ENCODE data around the gene SLF1.
"Not testable (repeated sequence)": the region's sequence is repeated elsewhere in the genome, so short reads cannot be mapped to it uniquely, and the experiment has no call there.

SLF1 gene

DNA sequence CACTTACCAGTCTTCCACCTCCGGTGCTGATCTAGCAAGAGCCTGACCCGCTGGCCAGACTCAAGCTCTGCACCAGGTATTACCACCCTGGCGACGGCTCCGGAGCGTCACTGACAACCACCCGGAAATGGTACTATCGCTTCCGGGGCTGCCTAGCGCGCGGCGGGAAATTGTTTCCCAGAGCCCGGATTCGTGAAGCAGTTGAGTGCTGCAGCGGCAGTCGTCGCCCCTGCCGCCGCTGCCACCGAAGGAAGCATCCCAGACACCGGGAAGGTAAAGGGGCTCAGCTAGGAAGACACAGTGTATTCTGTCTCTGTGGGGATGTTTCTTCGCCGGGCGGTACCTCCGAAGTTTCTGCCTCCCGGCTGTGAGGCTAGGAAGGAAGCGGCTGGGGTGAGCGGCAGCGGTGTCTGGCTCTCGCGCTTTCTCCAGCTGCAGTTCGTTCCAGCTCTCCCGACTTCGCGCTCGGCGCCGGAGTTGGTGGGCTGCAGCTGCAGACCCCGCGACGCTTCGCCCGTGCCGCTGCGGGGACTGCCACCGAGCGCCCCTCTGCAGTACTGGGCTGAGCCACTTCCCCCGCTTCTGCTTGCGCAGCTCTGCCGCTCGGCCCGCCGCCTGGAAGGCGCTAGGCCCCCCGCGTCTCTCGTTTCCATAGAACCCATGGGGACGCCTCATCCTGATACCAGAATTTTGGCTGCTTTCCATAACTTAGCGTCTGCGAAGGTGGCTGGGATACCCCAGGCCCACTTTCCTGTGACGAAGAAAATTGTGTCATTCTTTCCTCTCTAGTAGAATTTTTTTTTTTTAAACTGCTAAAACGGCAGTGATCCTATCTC lies at the start of gene SLF1, which contains the start of gene KIAA0825:
Gene SLF1, plus strand, starts transcription at position 177 of the 836 bp plus-strand sequence. CDS start 10,142 bp downstream, outside the sequence.
Gene KIAA0825, minus strand, starts transcription at position 112 of the 836 bp plus-strand sequence. CDS start 81,478 bp downstream, outside the sequence.
- DNase-seq: peak; percentile 75

DNA sequence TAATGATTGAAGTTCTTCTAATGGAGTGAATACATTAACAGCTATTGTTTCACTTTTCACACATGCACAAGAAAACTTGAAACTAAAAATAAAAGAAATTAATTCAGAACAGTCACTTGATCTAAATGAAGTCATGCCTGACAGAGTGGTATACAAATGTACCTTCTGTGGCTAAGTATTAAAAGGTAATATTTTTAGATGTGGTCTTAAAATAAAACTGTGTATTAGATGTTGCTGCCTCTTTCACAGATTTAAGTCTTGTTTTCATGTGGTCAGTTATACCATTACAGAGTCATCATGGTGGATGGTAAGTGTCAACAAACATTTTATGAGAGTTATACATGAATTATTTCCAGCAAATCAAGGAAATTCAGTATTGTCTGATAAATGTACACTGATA lies 47.1 kb upstream of the SLF1 start:
- DNase-seq: no peak

DNA sequence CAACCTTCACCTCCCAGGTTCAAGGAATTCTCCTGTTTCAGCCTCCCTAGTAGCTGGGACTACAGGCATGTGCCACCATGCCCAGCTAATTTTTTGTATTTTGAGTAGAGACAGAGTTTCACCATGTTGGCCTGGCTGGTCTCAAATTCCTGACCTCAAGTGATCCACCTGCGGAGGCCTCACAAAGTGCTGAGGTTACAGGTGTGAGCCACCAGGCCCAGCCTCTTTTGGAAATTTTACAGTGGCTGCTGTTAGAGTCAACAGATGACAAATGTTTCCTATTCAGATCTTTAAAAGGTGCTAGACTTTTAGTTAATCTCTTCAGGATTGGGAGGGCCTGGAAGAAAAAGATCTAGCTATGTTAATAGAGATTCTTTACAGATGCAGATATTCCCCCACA lies 45.1 kb upstream of the SLF1 start:
- DNase-seq: not testable (repeated sequence)

DNA sequence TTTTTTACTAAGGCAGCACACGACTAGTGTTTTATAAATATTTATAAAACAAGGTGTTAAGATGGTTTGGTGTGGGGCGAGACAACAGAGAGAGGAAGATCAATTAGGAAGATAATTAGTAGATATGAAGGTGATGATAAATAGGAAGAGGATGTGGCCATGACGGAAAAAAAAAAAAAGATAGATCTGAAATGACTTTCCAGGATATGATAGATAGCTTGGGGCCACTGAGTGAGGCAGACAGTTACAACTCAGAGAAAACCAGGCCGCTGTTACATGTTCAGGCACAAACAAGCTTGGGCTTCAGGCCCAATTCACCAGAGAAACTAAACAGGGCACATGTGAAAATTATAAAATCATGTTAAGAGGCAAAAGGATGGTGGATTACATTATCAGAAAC lies 43.3 kb upstream of the SLF1 start:
- DNase-seq: no peak

DNA sequence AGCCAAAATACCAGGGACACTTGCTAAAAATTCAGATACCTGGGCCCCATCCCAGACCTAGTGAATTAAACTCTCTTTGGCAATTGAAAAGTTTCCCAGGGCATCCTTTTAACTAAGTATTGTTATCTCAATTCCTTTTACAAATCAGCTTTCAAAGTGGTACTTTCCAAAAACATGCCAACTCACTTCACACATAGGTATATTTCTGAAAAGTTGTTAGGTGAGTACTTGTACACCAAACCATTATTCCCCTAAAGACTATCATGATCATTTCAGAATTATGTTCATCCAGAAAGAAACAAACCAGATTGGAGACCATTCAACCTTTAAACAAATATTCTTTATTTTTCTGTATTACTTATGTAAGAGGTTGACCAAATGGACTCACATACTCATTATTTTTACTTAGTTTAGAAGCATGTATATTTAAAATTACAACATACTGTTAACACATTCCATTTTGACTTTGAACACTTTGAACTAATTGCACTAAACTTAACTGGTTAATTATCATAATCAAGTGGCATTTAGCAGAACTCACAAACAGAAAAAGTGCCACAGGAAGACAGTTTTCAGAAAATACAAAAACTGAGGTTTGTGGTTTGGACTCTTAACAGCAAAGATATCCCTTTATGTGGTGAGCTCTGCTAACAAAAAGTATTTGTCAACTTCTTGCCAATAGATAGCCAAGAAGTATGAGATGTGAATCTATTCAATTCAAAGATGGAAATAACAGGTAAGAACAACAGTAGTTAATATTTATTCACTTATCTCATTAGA lies 40.8 kb upstream of the SLF1 start:
- no peak for DNase-seq

DNA sequence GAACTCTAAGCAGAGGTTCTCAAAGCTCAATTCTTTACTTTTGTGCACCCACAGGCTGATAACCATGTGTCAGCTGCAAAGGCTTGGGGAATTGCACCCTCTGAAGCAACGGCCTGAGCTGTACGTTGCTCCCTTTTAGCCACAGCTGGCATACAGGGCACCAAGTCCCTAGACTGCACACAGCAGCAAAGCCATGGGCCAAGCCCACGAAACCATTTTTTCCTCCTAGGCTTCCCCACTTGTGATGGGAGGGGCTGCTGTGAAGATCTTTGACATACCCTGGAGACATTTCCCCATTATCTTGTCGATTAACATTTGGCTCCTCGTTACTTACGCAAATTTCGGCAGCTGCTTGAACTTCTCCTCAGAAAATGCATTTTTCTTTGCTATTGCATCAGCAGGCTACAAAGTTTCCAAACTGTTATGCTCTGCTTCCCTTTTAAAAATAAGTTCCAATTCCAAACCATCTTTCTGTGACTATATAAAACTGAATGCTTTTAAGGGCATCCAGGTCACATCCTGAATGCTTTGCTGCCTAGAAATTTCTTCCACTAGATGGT lies 23.1 kb upstream of the SLF1 start:
- no peak for DNase-seq

DNA sequence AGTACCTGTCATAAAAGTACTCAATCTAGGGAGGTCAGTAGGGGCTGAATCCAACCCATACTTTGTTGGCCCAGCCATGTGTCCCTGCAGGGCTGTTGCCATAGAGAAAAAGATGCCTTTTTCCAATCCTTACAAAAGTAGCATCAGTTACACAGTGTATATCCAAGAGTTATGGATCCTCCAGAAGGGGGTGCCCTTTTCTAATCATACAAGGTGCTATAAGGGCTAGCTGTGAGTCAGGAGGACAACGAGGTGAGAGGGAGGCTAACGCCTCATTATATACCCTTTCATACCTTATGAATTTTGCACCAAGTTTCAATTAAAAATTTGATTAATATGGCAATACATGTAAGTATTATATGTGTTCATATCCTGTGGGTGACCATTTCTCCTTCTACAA lies 4.9 kb upstream of the SLF1 start:
- no peak for DNase-seq

DNA sequence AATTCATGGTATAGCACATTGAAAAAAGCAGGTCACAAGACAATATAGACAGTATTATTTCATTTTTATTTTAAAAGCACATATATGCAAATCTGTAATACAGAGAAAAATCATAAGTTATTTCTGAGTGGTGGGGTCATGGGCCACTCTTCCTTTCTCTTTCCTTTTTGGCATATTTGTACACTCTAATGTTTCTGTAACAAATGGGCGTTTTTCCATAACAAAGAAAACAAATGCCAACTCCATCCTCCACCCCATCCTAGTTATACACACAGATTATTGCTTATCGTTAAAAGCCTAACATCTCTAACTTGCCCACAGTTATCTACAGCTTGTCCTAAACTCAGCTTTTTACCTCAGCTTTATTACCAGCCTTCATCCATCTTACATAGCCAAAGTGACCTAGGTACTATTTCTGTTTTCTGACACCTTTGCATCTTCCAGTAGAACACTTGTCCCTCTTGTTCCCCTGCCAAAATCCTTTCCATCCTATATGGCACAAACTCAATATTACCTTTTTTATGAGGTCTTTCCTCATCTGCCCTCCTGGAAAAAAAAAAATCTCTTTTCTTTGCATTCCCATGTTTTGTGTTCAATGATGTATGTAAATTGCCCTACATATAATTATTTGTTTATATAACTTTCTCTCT lies 4.2 kb upstream of the SLF1 start:
- no peak for DNase-seq

DNA sequence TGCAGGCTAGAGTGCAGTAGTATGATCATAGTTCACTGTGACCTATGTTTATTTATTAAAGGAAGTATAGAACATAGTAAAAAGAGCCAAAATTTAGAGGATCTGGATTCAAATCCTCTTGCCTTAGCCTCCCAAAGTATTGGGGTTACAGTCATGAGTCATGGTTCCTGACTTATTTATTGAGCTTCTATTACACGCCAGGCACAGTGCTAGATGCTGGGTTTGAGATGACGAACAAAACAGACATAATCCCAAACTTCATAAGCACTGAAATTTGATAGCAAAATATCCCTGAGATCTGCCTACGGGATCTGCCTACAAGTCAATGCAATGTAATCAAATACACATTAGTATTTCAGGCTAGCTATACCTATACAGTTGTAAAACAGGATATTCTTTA lies 2.6 kb upstream of the SLF1 start:
- no peak for DNase-seq

DNA sequence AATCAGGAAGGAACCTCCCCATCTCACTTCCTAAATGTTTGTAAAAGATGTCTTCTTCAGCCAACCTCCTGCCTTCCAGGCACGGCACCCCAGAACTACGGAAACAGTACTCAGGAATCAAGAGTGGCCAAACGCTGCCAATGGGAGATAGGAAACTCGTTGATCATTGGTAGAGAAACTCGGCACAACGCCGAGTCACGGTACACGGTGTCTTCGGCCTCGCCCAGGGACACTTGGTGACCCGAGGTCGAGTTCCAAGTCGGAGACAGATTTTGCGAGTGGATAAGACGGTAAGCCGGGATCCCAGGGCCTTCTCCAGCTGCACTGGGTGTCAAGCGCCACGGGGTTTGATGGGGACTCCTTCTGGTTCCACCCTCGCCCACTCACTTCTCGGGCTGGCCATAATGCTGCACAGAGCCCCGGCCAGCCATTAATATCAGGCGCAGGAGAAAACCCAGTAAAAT lies 408 bp upstream of the SLF1 start:
- no peak for DNase-seq

DNA sequence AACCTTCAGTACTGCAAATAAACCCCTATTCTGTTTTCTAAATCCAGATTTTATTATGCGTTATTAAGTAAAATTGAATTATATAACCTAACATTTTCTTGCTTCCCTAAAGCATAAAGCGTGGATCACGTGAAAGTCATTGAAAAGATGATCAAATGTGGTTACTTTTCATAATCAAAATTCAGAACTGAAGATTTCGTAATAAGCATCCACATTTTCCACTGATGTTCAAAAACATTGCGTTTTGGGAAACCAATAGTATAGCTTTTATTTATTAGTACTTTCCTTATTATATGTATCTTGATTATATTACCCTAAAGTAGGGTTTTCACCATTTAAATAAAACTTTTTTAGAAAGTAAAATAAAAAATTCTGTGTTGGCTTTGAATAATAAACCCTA lies 1.8 kb downstream of the SLF1 start:
- DNase-seq: no peak

DNA sequence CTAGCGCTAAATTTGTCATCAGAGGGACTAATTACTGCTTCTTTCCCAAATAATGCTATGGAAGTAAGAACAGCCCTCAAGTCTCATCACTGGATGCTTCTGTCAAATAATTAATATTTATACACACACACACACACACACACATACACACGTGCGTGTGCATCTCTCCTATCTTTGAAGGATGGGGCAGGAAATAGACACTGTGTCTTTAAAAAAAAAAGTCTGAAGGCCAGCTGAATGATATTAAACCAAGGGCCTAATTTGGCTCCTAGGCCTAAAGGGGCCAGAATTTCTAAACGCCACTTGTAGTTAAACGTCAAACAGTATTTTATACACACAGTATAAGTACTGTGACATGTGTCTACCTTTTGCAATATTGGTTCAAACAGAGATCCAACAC lies 3.3 kb downstream of the SLF1 start:
- no peak for DNase-seq

DNA sequence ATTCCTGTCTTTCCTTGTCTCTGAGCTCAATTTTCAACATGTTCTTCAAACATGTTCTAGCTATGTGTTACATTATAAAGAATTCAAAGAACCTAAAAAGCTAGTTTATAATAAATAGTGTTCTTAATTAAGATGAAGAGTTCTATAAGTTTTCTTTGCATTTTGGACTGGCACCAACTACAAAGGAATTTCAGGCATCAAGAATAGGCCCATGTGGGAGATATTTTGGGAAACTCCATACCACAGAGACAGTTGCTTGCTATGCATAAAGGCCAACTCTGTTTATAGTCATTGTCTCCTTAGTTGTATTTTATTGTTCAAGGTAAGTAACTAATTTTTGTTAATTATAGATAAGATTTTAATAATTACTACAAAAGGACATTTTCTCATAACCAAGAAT lies 4.5 kb downstream of the SLF1 start:
- no peak for DNase-seq

DNA sequence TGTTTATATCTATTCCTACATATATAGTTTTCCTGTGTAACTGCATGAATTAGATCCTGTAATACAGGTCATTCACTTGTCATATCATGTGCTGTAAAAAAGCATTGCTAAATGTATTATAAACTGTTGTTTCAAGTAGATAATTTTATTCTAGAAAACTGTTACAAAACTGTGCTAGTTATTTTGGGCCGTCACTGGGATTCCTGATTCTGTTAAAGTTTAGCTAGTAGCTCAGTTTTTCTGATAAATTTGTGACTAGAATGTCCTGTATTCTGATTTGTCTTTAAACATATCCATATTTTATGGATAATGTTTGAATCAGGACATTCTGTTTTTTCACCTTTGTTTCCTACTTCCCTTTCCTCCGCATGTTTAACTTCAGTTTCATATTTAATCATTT lies 5.4 kb downstream of the SLF1 start:
- no peak for DNase-seq

DNA sequence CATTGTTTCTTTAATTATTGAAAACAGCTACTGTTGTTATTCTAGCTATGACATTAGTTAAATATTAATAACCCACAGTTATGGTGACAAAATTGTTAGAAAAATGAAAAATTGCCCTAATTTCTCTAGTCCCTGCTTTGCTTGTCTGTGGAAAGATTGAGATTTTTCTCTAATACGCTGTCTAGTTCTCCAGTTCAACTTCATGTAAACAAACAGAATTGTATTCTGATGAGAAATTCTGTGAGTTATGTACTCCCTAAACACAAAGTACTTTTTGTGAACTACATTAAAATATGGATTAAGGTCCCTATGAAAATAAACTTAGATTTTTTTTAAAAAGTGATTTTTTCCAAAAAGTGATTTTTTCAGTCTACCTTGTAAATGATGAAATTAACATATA lies 8.7 kb downstream of the SLF1 start:
- DNase-seq: no peak

DNA sequence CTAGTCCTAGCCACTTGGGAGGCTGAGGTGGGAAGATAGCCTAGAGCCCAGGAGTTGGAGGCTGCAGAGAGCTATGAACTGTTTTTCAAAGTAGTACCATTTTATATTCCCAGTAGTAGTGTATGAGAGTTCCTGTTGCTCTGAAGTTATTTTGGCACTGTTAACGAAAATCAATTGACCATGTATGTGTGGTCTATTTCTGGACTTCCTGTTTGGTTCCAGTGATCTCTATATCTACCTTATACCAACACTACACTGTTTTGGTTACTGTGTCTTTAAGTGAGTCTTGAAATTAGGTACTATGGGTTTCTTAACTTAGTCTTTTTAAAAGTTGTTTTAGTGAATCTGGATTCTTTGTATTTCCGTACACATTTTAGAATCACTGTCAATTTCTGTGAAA lies 13.6 kb downstream of the SLF1 start:
- DNase-seq: no peak

DNA sequence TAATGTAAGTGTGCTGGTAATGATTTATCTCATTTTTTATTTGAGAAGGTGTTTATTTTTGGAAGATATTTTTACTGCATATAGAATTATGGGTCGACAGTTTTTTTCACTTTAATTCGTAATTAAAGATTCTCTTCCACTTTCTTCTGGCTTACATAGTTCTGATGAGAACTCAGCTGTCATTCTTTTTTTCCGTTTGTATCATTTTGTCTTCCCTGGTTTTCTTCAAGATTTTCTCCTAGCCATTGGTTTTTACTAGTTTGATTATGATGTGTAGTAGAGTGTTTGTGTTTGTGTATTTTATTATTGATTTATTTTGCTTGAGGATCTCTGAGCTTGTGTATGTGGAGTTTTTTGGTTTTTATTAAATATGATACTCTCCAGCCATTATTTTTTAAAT lies 21.7 kb downstream of the SLF1 start:
- DNase-seq: no peak

DNA sequence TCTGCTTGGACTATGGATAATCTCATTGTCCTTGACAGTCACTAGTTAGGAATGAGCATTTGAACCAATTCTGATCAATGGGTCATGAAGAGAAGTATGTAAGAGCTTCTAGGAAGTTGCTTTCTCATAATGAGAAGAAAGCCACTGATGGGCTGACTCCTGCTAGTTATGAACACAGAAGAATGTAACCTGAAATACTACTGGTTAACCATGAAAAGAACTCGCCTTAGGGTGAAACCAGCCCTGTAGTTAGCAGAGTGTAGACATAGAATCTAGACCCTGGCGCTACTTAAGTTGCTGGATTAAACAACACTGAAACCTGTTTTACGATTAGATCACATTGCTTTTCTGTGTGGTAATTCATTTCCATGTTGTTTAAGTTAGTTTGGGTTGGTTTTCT lies 26.6 kb downstream of the SLF1 start:
- DNase-seq: no peak

DNA sequence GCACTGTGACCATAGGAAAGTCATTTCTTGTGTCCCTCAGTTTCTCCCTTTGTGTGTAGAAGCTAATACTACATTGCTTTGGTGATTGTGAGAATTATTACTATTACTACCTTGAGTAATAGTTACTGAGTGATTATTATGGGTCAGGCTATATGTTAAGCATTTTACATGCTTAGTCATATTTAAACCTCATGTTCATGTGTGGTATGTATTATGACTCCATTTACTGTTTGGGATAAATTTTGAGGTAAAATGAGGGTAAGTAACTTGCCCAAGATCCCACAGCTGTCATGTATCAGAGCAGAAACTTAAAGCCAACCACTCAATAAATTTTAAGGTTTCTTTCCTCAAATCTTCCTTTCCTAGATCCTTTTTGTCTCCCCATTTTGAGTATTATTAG lies 28.3 kb downstream of the SLF1 start:
- DNase-seq: no peak

DNA sequence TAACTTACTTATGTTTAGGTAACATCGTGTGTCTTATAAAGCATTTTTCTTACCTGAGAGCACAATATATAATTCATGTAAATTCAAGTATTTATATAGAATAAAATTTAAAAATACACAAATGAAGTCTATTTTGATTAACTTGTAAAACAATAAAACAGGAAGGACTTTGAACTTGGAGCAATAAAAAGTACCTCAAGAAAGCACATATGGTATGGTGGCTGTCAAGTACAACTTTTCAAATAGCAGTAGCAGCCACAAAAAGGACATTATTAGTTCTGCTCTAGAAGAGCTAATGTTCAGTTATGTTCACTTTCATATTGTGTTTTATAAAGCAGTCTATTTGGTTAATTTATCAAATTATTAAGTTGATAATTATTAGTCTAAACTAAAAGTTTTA lies 31.4 kb downstream of the SLF1 start:
- DNase-seq: no peak

DNA sequence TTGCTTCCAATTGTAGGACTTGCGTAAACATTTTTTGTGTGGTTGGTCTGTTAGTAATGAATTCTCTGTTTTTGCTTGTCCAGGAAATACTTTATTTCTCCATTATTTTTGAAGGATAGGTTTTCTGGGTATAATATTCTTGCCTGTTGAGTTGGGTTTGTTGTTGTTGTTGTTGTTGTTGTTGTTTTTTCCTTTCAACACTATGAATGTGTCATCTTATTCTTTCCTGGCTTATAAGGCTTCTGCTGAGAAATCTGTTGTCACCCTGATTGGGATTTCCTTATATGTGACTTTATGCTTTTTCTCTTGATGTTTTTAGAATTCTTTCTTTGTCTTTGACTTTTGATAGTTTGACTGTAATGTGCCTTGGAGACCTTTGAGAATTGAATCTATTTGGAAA lies 39.8 kb downstream of the SLF1 start:
- DNase-seq: no peak

DNA sequence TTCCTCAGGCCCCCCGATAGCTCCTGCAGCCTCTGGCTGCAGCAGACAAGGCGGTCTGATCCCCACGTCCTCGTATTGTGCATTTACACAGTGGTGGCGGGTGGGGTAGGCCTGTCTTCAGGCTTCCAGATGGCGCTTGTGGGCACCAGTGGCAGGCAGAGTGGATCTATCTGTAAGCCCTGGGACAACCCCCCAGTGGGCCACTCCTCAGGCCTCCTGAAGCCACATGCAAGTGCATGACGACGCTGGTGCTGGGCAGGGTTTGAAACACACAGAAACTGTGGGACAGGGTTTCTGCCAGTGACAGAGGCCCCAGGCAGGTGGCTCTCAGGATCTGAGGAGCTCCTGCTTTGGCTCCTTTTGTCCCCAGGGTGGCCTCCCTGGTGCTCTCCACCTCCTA lies 42.0 kb downstream of the SLF1 start:
- no peak for DNase-seq

DNA sequence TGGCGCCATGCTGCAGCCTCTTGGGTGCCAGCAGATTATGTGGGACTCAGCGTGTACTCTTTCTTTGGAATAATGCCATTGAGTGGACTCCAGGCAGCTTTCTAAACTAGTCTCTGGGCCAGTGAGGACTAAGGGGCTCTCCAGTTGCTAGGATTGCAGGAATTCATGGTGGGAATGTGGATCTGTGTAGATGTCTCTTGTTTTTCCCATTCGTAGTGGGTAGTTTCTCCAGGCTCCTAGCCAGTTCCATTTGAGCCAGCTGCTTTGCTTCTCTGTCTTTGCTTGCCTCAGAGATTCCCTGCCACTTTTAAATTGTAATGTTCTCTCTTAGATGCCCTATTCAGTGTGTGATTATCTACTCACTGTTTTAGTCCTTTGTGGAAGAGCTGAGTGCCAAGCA lies 42.6 kb downstream of the SLF1 start:
- no peak for DNase-seq
